C4-2B (cell line): ENCODE results near the gene GJB5.

Experiments used
- ZFX ChIP-seq: fragments of 450-650 bp; IDR thresholded peaks from 2 replicates; pipeline ENCODE4 v1.6.1; 2017
- TF ChIP-seq, protein P1 (sequence below): fragments of 450-650 bp; conservative IDR thresholded peaks from 2 replicates; pipeline ENCODE4 v1.5.1; 2017; ENCODE audit warnings: mild to moderate bottlenecking

- TF ChIP-seq, protein P1, sequence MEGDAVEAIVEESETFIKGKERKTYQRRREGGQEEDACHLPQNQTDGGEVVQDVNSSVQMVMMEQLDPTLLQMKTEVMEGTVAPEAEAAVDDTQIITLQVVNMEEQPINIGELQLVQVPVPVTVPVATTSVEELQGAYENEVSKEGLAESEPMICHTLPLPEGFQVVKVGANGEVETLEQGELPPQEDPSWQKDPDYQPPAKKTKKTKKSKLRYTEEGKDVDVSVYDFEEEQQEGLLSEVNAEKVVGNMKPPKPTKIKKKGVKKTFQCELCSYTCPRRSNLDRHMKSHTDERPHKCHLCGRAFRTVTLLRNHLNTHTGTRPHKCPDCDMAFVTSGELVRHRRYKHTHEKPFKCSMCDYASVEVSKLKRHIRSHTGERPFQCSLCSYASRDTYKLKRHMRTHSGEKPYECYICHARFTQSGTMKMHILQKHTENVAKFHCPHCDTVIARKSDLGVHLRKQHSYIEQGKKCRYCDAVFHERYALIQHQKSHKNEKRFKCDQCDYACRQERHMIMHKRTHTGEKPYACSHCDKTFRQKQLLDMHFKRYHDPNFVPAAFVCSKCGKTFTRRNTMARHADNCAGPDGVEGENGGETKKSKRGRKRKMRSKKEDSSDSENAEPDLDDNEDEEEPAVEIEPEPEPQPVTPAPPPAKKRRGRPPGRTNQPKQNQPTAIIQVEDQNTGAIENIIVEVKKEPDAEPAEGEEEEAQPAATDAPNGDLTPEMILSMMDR: no peak
- TF ChIP-seq ZFX: no peak
Measured at GRCh38 chr1:34709547-34709946, 45.3 kb upstream of the GJB5 start.
